ENCODE measurements around the gene ZMYND10.
A peak's percentile ranks its signal among the peaks of the same experiment; 100 is the strongest.

Gene ZMYND10

GRCh38 chr3:50347187-50347813 is 1.8 kb upstream of the ZMYND10 start:
- H3K4me1 Mint-ChIP-seq (ENCODE audit: low read depth): peaks cover 89% of the 10 kb centered on the region
- no peak overlapping the region for H3K4me3 Mint-ChIP-seq
- intact Hi-C loops (cut with micrococcal nuclease): loop anchor here (1.0 to 5.0 kb wide), 3 partner anchors 90 to 265 kb away; partner anchors contain the start of gene CISH
- H3K36me3 Mint-ChIP-seq (ENCODE audit: low read depth): peaks cover 39% of the 10 kb centered on the region
- no peaks in the 10 kb centered on the region for H3K27me3 Mint-ChIP-seq
- no peaks in the 10 kb centered on the region for H3K9me3 Mint-ChIP-seq
- no peak overlapping the region for H3K27ac Mint-ChIP-seq

GRCh38 chr3:50345008-50345407 is 524 bp downstream of the ZMYND10 start:
- H3K4me3 Mint-ChIP-seq: peak overlapping the region; percentile 88
- H3K4me1 Mint-ChIP-seq (ENCODE audit: low read depth): peaks cover 82% of the 10 kb centered on the region
- intact Hi-C loops (cut with micrococcal nuclease): loop anchor here (5.0 kb wide), 2 partner anchors 92 to 267 kb away; partner anchors contain the start of gene CISH
- H3K27me3 Mint-ChIP-seq: no peaks in the 10 kb centered on the region
- H3K9me3 Mint-ChIP-seq: no peaks in the 10 kb centered on the region
- peak overlapping the region; percentile 85 for H3K27ac Mint-ChIP-seq
- peaks cover 28% of the 10 kb centered on the region for H3K36me3 Mint-ChIP-seq (ENCODE audit: low read depth)

- Mint-ChIP-seq H3K9me3 (no peaks in the 10 kb centered on the region), H3K36me3 (ENCODE audit: low read depth) (peaks cover 31% of the 10 kb centered on the region), H3K4me1 (ENCODE audit: low read depth) (peaks cover 76% of the 10 kb centered on the region), H3K4me3 (no peak overlapping the region), H3K27me3 (no peaks in the 10 kb centered on the region), H3K27ac (peak overlapping the region; percentile 17)
- intact Hi-C loops (cut with micrococcal nuclease): no loop called here
Observed at GRCh38 chr3:50342813-50343633, 2.5 kb downstream of the ZMYND10 start.

- H3K4me3 Mint-ChIP-seq: peak overlapping the region; percentile 78
Observed at GRCh38 chr3:50341996-50342650, 3.4 kb downstream of the ZMYND10 start.

GRCh38 chr3:50341537-50341936 is 4.0 kb downstream of the ZMYND10 start:
- no peaks in the 10 kb centered on the region for H3K9me3 Mint-ChIP-seq
- H3K4me3 Mint-ChIP-seq: peak overlapping the region; percentile 78
- no peaks in the 10 kb centered on the region for H3K27me3 Mint-ChIP-seq
- peaks cover 69% of the 10 kb centered on the region for H3K4me1 Mint-ChIP-seq (ENCODE audit: low read depth)
- peaks cover 40% of the 10 kb centered on the region for H3K36me3 Mint-ChIP-seq (ENCODE audit: low read depth)
- peak overlapping the region; percentile 96 for H3K27ac Mint-ChIP-seq
- intact Hi-C loops (cut with micrococcal nuclease): no loop called here

More at GRCh38 chr3:50341996-50342650, 3.4 kb downstream of the ZMYND10 start:
- Mint-ChIP-seq H3K9me3 (no peaks in the 10 kb centered on the region), H3K27me3 (no peaks in the 10 kb centered on the region), H3K4me1 (ENCODE audit: low read depth) (peaks cover 68% of the 10 kb centered on the region), H3K27ac (no peak overlapping the region), H3K36me3 (ENCODE audit: low read depth) (peaks cover 34% of the 10 kb centered on the region)
- intact Hi-C loops (cut with micrococcal nuclease): no loop called here

GRCh38 chr3:50340448-50341329 is 4.8 kb downstream of the ZMYND10 start, which contains the start of gene RASSF1:
Gene RASSF1 (minus strand): TSS chr3:50340836. CDS start chr3:50340805, 31 bp downstream.
- Mint-ChIP-seq H3K36me3 (ENCODE audit: low read depth) (peaks cover 49% of the 10 kb centered on the region), H3K4me3 (peak within 1 kb of the TSS; percentile 78), H3K27me3 (no peaks in the 10 kb centered on the region), H3K27ac (peak within 1 kb of the TSS; percentile 96), H3K4me1 (ENCODE audit: low read depth) (peaks cover 69% of the 10 kb centered on the region), H3K9me3 (no peaks in the 10 kb centered on the region)
- intact Hi-C loops (cut with micrococcal nuclease): no loop called here

GRCh38 chr3:50340147-50340447 is 5.4 kb downstream of the ZMYND10 start:
- intact Hi-C loops (cut with micrococcal nuclease): no loop called here

GRCh38 chr3:50339485-50340146 is 5.9 kb downstream of the ZMYND10 start:
- H3K4me3 Mint-ChIP-seq: peak overlapping the region; percentile 78
- H3K9me3 Mint-ChIP-seq: no peaks in the 10 kb centered on the region
- no peaks in the 10 kb centered on the region for H3K27me3 Mint-ChIP-seq
- intact Hi-C loops (cut with micrococcal nuclease): loop anchor here (5.0 kb wide), 1 partner anchor 102 kb away; the partner anchor contains the start of gene GNAI2
- H3K27ac Mint-ChIP-seq: peak overlapping the region; percentile 96
- peaks cover 63% of the 10 kb centered on the region for H3K4me1 Mint-ChIP-seq (ENCODE audit: low read depth)
- H3K36me3 Mint-ChIP-seq (ENCODE audit: low read depth): peaks cover 60% of the 10 kb centered on the region

More at GRCh38 chr3:50340147-50340447, 5.4 kb downstream of the ZMYND10 start:
- Mint-ChIP-seq H3K4me3 (peak overlapping the region; percentile 78), H3K36me3 (ENCODE audit: low read depth) (peaks cover 55% of the 10 kb centered on the region), H3K4me1 (ENCODE audit: low read depth) (peaks cover 67% of the 10 kb centered on the region), H3K9me3 (no peaks in the 10 kb centered on the region), H3K27ac (peak overlapping the region; percentile 96), H3K27me3 (no peaks in the 10 kb centered on the region)

- intact Hi-C loops (cut with micrococcal nuclease): loop anchor here (5.0 kb wide), 1 partner anchor 102 kb away; the partner anchor contains the start of gene GNAI2
- Mint-ChIP-seq H3K27me3 (no peaks in the 10 kb centered on the region), H3K4me3 (peak overlapping the region; percentile 78), H3K9me3 (no peaks in the 10 kb centered on the region), H3K36me3 (ENCODE audit: low read depth) (peaks cover 66% of the 10 kb centered on the region), H3K27ac (peak overlapping the region; percentile 96), H3K4me1 (ENCODE audit: low read depth) (peaks cover 63% of the 10 kb centered on the region)
Observed at GRCh38 chr3:50338965-50339364, 6.6 kb downstream of the ZMYND10 start.

GRCh38 chr3:50337175-50337861 is 8.2 kb downstream of the ZMYND10 start:
- peak overlapping the region; percentile 78 for H3K4me3 Mint-ChIP-seq
- intact Hi-C loops (cut with micrococcal nuclease): loop anchor here (1.0 to 5.0 kb wide), 3 partner anchors 9 to 100 kb away; partner anchors contain the start of genes GNAI2, IFRD2 and TUSC2
- peaks cover 54% of the 10 kb centered on the region for H3K4me1 Mint-ChIP-seq (ENCODE audit: low read depth)
- peak overlapping the region; percentile 96 for H3K27ac Mint-ChIP-seq
- H3K27me3 Mint-ChIP-seq: no peaks in the 10 kb centered on the region
- no peaks in the 10 kb centered on the region for H3K9me3 Mint-ChIP-seq
- H3K36me3 Mint-ChIP-seq (ENCODE audit: low read depth): peaks cover 83% of the 10 kb centered on the region

- no peaks in the 10 kb centered on the region for H3K9me3 Mint-ChIP-seq
- H3K36me3 Mint-ChIP-seq (ENCODE audit: low read depth): peaks cover 90% of the 10 kb centered on the region
- peaks cover 51% of the 10 kb centered on the region for H3K4me1 Mint-ChIP-seq (ENCODE audit: low read depth)
Observed at GRCh38 chr3:50336452-50337174, 8.9 kb downstream of the ZMYND10 start.

More at GRCh38 chr3:50336452-50337174, 8.9 kb downstream of the ZMYND10 start:
- Mint-ChIP-seq H3K27ac (peak overlapping the region; percentile 96), H3K27me3 (no peaks in the 10 kb centered on the region), H3K4me3 (peak overlapping the region; percentile 78)
- intact Hi-C loops (cut with micrococcal nuclease): loop anchor here (1.0 to 5.0 kb wide), 3 partner anchors 8 to 99 kb away; partner anchors contain the start of genes GNAI2, IFRD2 and TUSC2

All from dendritic cell treated with granulocyte-macrophage colony-stimulating factor and Interleukin-4, amounts not matched to agents 40 ng/mL and 50 ng/mL, for 4 days (primary cell).